Measurements from ENCODE around the gene PRRC2B.
A peak's percentile ranks its signal among the peaks of the same experiment; 100 is the strongest.

The PRRC2B gene

DNA sequence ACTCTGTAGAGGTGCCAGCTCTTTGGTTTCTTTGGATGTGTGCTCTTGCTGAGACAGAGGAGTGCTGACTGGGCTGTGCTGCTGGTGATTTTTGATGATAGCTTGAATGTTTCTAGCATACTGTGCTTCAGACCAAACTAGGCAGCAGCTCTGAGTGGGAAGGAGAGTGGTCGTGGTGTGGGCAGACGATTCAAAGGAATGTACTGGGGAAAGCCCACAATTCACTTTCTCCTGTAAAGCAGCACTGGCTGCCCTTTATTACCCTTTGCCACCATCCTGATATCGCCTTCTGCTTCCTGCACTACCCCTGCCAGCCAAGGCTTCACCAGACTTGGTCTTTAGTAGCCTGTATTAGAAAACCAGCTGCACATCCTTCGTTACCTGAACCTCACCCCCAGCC lies 45.3 kb downstream of the PRRC2B start:
- Histone ChIP-seq H3K4me2 (ENCODE audit: low read length) (no peak overlapping the region), H3K27ac (ENCODE audit: low read length) (no peak overlapping the region), H3K4me3 (ENCODE audit: low read length) (no peak overlapping the region), H3K9me3 (ENCODE audit: insufficient read depth, low read length) (no peaks in the 10 kb centered on the region), H3K36me3 (replicated peaks; ENCODE audit: low read depth, low read length) (peaks cover 72% of the 10 kb centered on the region), H3K9ac (ENCODE audit: low read length) (no peak overlapping the region), H3K79me2 (ENCODE audit: low read length) (peaks cover 34% of the 10 kb centered on the region), H3K27me3 (ENCODE audit: low read depth, low read length) (no peaks in the 10 kb centered on the region), H2AFZ (ENCODE audit: low read depth, low read length) (no peak overlapping the region), H4K20me1 (ENCODE audit: insufficient read depth, low read length) (peaks cover 8% of the 10 kb centered on the region; the same call in 1 of the 2 replicates), H3K4me1 (ENCODE audit: low read length) (peaks cover 16% of the 10 kb centered on the region)
- TF ChIP-seq EZH2phosphoT487 (IDR thresholded peaks at IDR 0.05; ENCODE audit: low read depth): no peak
- TF ChIP-seq, protein P1, sequence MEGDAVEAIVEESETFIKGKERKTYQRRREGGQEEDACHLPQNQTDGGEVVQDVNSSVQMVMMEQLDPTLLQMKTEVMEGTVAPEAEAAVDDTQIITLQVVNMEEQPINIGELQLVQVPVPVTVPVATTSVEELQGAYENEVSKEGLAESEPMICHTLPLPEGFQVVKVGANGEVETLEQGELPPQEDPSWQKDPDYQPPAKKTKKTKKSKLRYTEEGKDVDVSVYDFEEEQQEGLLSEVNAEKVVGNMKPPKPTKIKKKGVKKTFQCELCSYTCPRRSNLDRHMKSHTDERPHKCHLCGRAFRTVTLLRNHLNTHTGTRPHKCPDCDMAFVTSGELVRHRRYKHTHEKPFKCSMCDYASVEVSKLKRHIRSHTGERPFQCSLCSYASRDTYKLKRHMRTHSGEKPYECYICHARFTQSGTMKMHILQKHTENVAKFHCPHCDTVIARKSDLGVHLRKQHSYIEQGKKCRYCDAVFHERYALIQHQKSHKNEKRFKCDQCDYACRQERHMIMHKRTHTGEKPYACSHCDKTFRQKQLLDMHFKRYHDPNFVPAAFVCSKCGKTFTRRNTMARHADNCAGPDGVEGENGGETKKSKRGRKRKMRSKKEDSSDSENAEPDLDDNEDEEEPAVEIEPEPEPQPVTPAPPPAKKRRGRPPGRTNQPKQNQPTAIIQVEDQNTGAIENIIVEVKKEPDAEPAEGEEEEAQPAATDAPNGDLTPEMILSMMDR (IDR thresholded peaks at IDR 0.05; ENCODE audit: low read depth, low read length): no peak

DNA sequence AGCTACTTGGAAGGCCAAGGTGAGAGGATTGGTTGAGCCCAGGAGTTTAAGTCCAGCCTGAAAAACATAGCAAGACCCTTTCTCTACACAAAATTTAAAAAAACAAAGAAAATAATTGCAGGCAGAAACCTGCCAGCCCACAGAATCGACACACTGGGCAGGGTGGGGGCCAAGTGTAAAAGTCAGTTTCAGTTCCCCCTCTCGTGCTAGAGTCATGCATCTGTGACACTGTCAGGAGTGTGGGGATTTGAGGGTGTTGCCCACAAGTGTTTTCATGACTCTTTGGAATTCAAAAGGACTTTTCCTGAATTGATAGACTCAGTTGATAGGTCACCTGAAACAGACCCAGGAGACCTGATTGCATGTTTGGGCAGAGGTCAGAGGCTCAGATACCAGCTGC lies 47.6 kb downstream of the PRRC2B start:
- Histone ChIP-seq H3K27ac (ENCODE audit: low read length) (peak overlapping the region; percentile 61), H3K4me1 (ENCODE audit: low read length) (peaks cover 16% of the 10 kb centered on the region), H3K27me3 (ENCODE audit: low read depth, low read length) (no peaks in the 10 kb centered on the region), H3K4me2 (ENCODE audit: low read length) (peak overlapping the region; percentile 36), H3K4me3 (ENCODE audit: low read length) (no peak overlapping the region), H2AFZ (ENCODE audit: low read depth, low read length) (no peak overlapping the region), H3K9me3 (ENCODE audit: insufficient read depth, low read length) (no peaks in the 10 kb centered on the region), H3K9ac (ENCODE audit: low read length) (peak overlapping the region; percentile 27; the same call in 1 of the 2 replicates), H4K20me1 (ENCODE audit: insufficient read depth, low read length) (peaks cover 9% of the 10 kb centered on the region; the same call in 1 of the 2 replicates), H3K79me2 (ENCODE audit: low read length) (peaks cover 34% of the 10 kb centered on the region), H3K36me3 (replicated peaks; ENCODE audit: low read depth, low read length) (peaks cover 75% of the 10 kb centered on the region)
- TF ChIP-seq, protein P1 (IDR thresholded peaks at IDR 0.05; ENCODE audit: low read depth, low read length): no peak
- no peak for TF ChIP-seq EZH2phosphoT487 (IDR thresholded peaks at IDR 0.05; ENCODE audit: low read depth)

DNA sequence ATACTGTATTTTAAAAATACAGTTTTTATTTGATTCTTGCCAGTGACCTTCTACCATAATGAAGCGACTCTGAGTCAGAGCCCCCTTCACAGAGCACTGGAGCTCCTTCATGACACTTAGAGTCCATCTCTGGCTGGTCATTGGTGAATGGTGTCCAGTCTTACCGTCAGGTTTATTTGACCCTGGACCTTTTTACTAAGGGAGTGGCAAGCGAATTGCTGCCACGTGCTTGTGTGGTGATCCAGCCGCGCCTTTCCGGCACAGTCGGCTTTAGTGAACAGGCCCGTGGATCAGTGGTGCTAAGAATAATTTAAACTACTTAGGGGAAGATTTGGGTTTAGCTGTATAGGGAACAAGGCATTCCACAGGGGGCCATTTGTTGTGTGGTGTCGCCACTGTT lies 48.5 kb downstream of the PRRC2B start:
- Histone ChIP-seq H3K9ac (ENCODE audit: low read length) (no peak overlapping the region), H3K4me3 (ENCODE audit: low read length) (no peak overlapping the region), H2AFZ (ENCODE audit: low read depth, low read length) (no peak overlapping the region), H3K4me1 (ENCODE audit: low read length) (peaks cover 16% of the 10 kb centered on the region), H3K79me2 (ENCODE audit: low read length) (peaks cover 29% of the 10 kb centered on the region), H3K4me2 (ENCODE audit: low read length) (no peak overlapping the region), H3K27ac (ENCODE audit: low read length) (no peak overlapping the region), H3K36me3 (replicated peaks; ENCODE audit: low read depth, low read length) (peaks cover 75% of the 10 kb centered on the region), H3K27me3 (ENCODE audit: low read depth, low read length) (no peaks in the 10 kb centered on the region), H4K20me1 (ENCODE audit: insufficient read depth, low read length) (peaks cover 9% of the 10 kb centered on the region), H3K9me3 (ENCODE audit: insufficient read depth, low read length) (no peaks in the 10 kb centered on the region)
- TF ChIP-seq, protein P1 (IDR thresholded peaks at IDR 0.05; ENCODE audit: low read depth, low read length): no peak
- no peak for TF ChIP-seq EZH2phosphoT487 (IDR thresholded peaks at IDR 0.05; ENCODE audit: low read depth)

DNA sequence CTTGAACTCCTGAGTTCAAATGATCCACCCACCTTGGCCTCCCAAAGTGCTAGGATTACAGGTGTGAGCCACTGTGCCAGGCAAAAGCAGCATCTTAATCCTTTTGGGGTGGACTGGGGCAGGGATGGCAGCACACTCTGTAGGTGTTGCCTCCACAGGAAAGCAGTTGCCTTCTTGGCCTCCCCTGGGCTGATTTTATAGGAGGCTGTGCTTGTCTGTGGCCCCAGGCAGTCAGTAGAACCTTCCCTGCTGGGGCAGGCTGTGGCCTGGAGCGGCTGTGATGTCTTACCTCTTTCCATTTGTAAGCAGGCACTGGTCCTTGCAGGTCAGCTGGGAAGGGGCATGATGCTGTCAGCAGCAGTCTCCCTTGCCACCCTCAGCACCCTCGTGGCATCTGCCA lies 49.8 kb downstream of the PRRC2B start:
- Histone ChIP-seq H3K9me3 (ENCODE audit: insufficient read depth, low read length) (no peaks in the 10 kb centered on the region), H3K36me3 (replicated peaks; ENCODE audit: low read depth, low read length) (peaks cover 71% of the 10 kb centered on the region), H3K4me2 (ENCODE audit: low read length) (no peak overlapping the region), H3K79me2 (ENCODE audit: low read length) (peaks cover 29% of the 10 kb centered on the region), H3K9ac (ENCODE audit: low read length) (no peak overlapping the region), H2AFZ (ENCODE audit: low read depth, low read length) (no peak overlapping the region), H3K27ac (ENCODE audit: low read length) (no peak overlapping the region), H3K4me3 (ENCODE audit: low read length) (no peak overlapping the region), H3K4me1 (ENCODE audit: low read length) (peaks cover 16% of the 10 kb centered on the region), H3K27me3 (ENCODE audit: low read depth, low read length) (no peaks in the 10 kb centered on the region), H4K20me1 (ENCODE audit: insufficient read depth, low read length) (peaks cover 11% of the 10 kb centered on the region)
- TF ChIP-seq EZH2phosphoT487 (IDR thresholded peaks at IDR 0.05; ENCODE audit: low read depth): no peak
- TF ChIP-seq, protein P1 (IDR thresholded peaks at IDR 0.05; ENCODE audit: low read depth, low read length): no peak
